Caco-2 (cell line): ENCODE measurements around the gene ENO1. TPM values are rescaled to one million over a fixed set of nuclear protein-coding genes. Genes with fewer than 3 reads are reported as not detected.

ENCODE experiments used
- BruUV-seq: library from RNA; stranded (reverse); fragments of 400-500 nt; replicated peaks from 2 replicates; lab custom pipeline; 2021; lab: Mats Ljungman, UMichigan
- CTCF ChIA-PET: fragments of 300-600 bp; sonication (Branson Sonifier 250); formaldehyde crosslinking; loops from one replicate; lab custom pipeline; 2022; ENCODE audit warnings: antibody characterized with exemption; lab: Charles Lee
- POLR2A ChIA-PET: fragments of 300-600 bp; sonication (Branson Sonifier 250); formaldehyde crosslinking; loops from one replicate; lab custom pipeline; 2022; ENCODE audit warnings: antibody characterized with exemption; lab: Charles Lee
- DNase-seq, 2 experiments: peaks; one replicate each; pipeline versions ENCODE4 v3.0.0 to v3.0.0-alpha.2; 2020 to 2022
- H3K27me3 ChIP-seq: replicated peaks from 2 replicates; pipeline ENCODE4 v1.6.0; 2011; ENCODE audit warnings: low read length; ENCODE audit not compliant: control insufficient read depth, insufficient read depth
- H3K36me3 ChIP-seq: 2 replicates; pipeline ENCODE4 v1.5.1; 2011; ENCODE audit warnings: low read length; ENCODE audit not compliant: control insufficient read depth, insufficient read depth
- H3K4me1 ChIP-seq: fragments of 250-450 bp; sonication (Bioruptor Pico); 2 replicates; pipeline ENCODE4 v1.5.1; 2020; ENCODE audit warnings: mild to moderate bottlenecking
- H3K4me3 ChIP-seq: 2 replicates; pipeline ENCODE4 v1.5.1; 2011; ENCODE audit warnings: low read depth, mild to moderate bottlenecking, control low read depth, low read length
- H3K9me3 ChIP-seq: fragments of 250-450 bp; sonication (Bioruptor Pico); 2 replicates; pipeline ENCODE4 v1.5.1; 2020; ENCODE audit warnings: mild to moderate bottlenecking, moderate library complexity
- H3K27ac Mint-ChIP-seq: one replicate; pipeline ENCODE4 v1.8.0; 2022; ENCODE audit warnings: mixed read lengths; ENCODE audit not compliant: unreplicated experiment
- H3K27me3 Mint-ChIP-seq: one replicate; pipeline ENCODE4 v1.8.0; 2022; ENCODE audit warnings: mixed read lengths; ENCODE audit not compliant: insufficient read depth, unreplicated experiment
- H3K36me3 Mint-ChIP-seq: one replicate; pipeline ENCODE4 v1.8.0; 2022; ENCODE audit warnings: mild to moderate bottlenecking, mixed read lengths; ENCODE audit not compliant: insufficient read depth, unreplicated experiment
- H3K4me1 Mint-ChIP-seq: one replicate; pipeline ENCODE4 v1.8.0; 2022; ENCODE audit warnings: low read depth, mixed read lengths; ENCODE audit not compliant: unreplicated experiment
- H3K4me3 Mint-ChIP-seq: one replicate; pipeline ENCODE4 v1.8.0; 2022; ENCODE audit warnings: mild to moderate bottlenecking, moderate library complexity, mixed read lengths; ENCODE audit not compliant: unreplicated experiment
- H3K9me3 Mint-ChIP-seq: one replicate; pipeline ENCODE4 v1.8.0; 2022; ENCODE audit warnings: mixed read lengths; ENCODE audit not compliant: unreplicated experiment
- CTCF ChIP-seq, 2 experiments: fragments of 200-600 bp in 1 of 2; IDR thresholded peaks; 1 replicate in 1 of 2; 2 replicates in 1 of 2; pipeline versions ENCODE4 v1.5.1 to v1.8.0; 2011 to 2022; ENCODE audit warnings: antibody characterized with exemption in 1 of 2, control low read depth in 1 of 2, inconsistent platforms in 1 of 2, low read depth in 1 of 2, low read length in 1 of 2, mild to moderate bottlenecking in 1 of 2, moderate library complexity in 1 of 2; ENCODE audit not compliant: insufficient read depth in 1 of 2, severe bottlenecking in 1 of 2, unreplicated experiment in 1 of 2
- intact Hi-C: fragments of 100-400 bp; cut with micrococcal nuclease; formaldehyde crosslinking; loops from one replicate; pipeline ENCODE4 v1.10.0; 2022; ENCODE audit not compliant: unreplicated experiment
- total RNA-seq: library from RNA; stranded (reverse); gene quantifications from 2 replicates; pipeline ENCODE4 v1.2.3, GENCODE V29; 2022

The ENO1 gene
- total RNA-seq, 1 experiment from 2014 or later: 934 TPM

- intact Hi-C loops: no loop called here
- H3K9me3 Mint-ChIP-seq: no peaks in the 10 kb centered on the region
- no TSS peak for BruUV-seq
- Histone ChIP-seq H3K4me3 (no peak overlapping the region), H3K36me3 (peaks cover 1% of the 10 kb centered on the region; the same call in 1 of the 2 replicates), H3K27me3 (no peaks in the 10 kb centered on the region), H3K9me3 (no peaks in the 10 kb centered on the region), H3K4me1 (peaks cover 17% of the 10 kb centered on the region)
- peaks cover 28% of the 10 kb centered on the region for H3K36me3 Mint-ChIP-seq
- H3K4me3 Mint-ChIP-seq: no peak overlapping the region
- H3K27me3 Mint-ChIP-seq: no peaks in the 10 kb centered on the region
- no peaks in the 10 kb centered on the region for H3K4me1 Mint-ChIP-seq
- CTCF ChIA-PET: no interaction called here
- DNase-seq: no peak
- TF ChIP-seq CTCF (IDR thresholded peaks at IDR 0.05; ENCODE audit: insufficient read depth in 1 of 2, low read depth in 1 of 2, low read length in 1 of 2, severe bottlenecking in 1 of 2, unreplicated experiment in 1 of 2): no peak
- no peak overlapping the region for H3K27ac Mint-ChIP-seq
- POLR2A ChIA-PET: no interaction called here
Observed at GRCh38 chr1:8854240-8854639, 24.2 kb downstream of the ENO1 start.

GRCh38 chr1:8851060-8851459, 27.4 kb downstream of the ENO1 start:
- BruUV-seq: no TSS peak
- DNase-seq: no peak
- POLR2A ChIA-PET: no interaction called here
- no peaks in the 10 kb centered on the region for H3K27me3 ChIP-seq
- no peak overlapping the region for H3K27ac Mint-ChIP-seq
- H3K36me3 ChIP-seq: no peaks in the 10 kb centered on the region
- intact Hi-C loops: no loop called here
- CTCF ChIA-PET: interaction anchor here (0.6 kb wide), 1 partner anchor 124 kb away, joined by 3 read pairs; no protein-coding TSS in a partner anchor
- H3K4me3 ChIP-seq: no peak overlapping the region
- no peak overlapping the region for H3K4me3 Mint-ChIP-seq
- no peak for TF ChIP-seq CTCF (IDR thresholded peaks at IDR 0.05; ENCODE audit: insufficient read depth in 1 of 2, low read depth in 1 of 2, low read length in 1 of 2, severe bottlenecking in 1 of 2, unreplicated experiment in 1 of 2)
- H3K4me1 ChIP-seq: no peaks in the 10 kb centered on the region; the same call in 1 of the 2 replicates
- H3K4me1 Mint-ChIP-seq: no peaks in the 10 kb centered on the region
- H3K9me3 ChIP-seq: no peaks in the 10 kb centered on the region
- no peaks in the 10 kb centered on the region for H3K9me3 Mint-ChIP-seq
- H3K36me3 Mint-ChIP-seq: no peaks in the 10 kb centered on the region
- no peaks in the 10 kb centered on the region for H3K27me3 Mint-ChIP-seq

DNA sequence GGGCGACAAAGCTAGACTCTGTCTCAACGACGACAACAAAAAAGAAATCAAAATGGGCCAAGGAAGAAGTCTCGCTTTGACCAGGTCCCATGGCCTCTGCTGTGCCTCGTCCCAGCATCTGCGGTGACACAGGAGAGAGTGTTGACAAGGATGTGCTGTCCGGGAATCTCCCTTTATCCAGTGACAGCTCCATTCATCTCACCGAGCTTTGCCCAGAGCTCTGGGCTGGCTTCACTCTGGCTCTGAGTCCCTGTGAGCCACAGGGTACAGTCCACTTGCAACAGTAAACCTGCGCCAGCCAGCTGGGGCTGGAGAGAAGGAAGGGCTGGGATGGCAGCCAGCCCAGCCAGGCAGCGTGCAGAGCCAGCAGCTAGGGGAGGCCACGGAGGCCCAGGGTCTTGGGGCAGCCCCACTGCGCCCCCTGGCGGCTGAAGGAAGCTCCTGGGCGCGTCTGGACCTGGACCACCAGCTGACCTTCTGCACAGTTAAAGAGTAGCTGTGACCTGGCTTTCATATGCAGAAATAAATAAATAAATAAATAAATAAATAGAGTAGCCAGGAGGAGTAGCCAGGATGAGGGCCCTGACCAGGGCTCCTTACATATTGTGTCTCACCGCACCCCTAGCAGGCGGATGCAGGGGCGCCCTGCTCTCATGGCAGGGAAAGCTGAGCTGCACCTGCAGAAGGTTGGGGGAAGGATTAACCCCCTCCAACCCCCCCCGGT, 29.7 kb downstream of the ENO1 start:
- no peaks in the 10 kb centered on the region for H3K9me3 Mint-ChIP-seq
- BruUV-seq: no TSS peak
- intact Hi-C loops: loop anchor here (2.0 to 10.0 kb wide), 3 partner anchors 57 to 288 kb away; no protein-coding TSS in a partner anchor
- H3K36me3 ChIP-seq: no peaks in the 10 kb centered on the region
- TF ChIP-seq CTCF (IDR thresholded peaks at IDR 0.05; ENCODE audit: insufficient read depth in 1 of 2, low read depth in 1 of 2, low read length in 1 of 2, severe bottlenecking in 1 of 2, unreplicated experiment in 1 of 2): peak; percentile 85 to 92
- H3K4me3 ChIP-seq: no peak overlapping the region
- H3K4me1 Mint-ChIP-seq: no peaks in the 10 kb centered on the region
- no peaks in the 10 kb centered on the region for H3K27me3 Mint-ChIP-seq
- ChIA-PET CTCF (interaction anchor here (0.5 to 2.5 kb wide), 29 partner anchors 9 to 440 kb away, joined by 3 to 31 read pairs (median 3); partner anchors contain the start of gene RERE), POLR2A (interaction anchor here (0.5 kb wide), 1 partner anchor 328 kb away, joined by 5 read pairs; no protein-coding TSS in a partner anchor)
- no peaks in the 10 kb centered on the region for H3K9me3 ChIP-seq
- H3K4me1 ChIP-seq: no peaks in the 10 kb centered on the region; the same call in 1 of the 2 replicates
- no peaks in the 10 kb centered on the region for H3K27me3 ChIP-seq
- no peak overlapping the region for H3K4me3 Mint-ChIP-seq
- no peak overlapping the region for H3K27ac Mint-ChIP-seq
- DNase-seq: peak; percentile 72 to 88
- no peaks in the 10 kb centered on the region for H3K36me3 Mint-ChIP-seq
